ENCODE measurements around the gene NFIB. TPM values are rescaled to one million over a fixed set of nuclear protein-coding genes. Genes with fewer than 3 reads are reported as not detected.

NFIB gene
- total RNA-seq, 2 experiments from 2014 or later = 13.7 to 25.1 TPM

- POLR2A ChIA-PET = interaction anchor here (0.6 to 1.1 kb wide), 3 partner anchors 20 to 159 kb away, joined by 3 to 7 read pairs (median 6); no protein-coding TSS in a partner anchor
These were observed 86.9 kb downstream of the NFIB start for GRCh38 chr9:14226855-14227532.

DNA sequence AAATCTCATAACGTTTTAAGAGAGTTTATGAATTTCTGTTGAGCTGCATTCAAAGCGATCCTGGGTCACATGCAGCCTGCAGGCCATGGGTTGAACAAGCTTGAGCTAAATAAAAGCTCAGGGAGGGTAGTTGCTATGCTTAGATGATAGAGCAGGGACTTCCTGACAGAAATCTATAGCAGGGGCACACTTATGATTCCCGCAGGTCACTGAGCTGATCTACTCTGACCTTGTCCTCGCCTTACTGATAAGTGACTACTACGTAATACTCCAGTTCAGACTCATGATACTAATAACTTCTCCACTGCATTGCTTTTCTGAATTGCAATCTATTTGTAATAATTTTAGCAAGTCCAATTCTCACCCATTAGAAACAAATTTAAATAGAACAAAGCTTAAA, 90.9 kb downstream of the NFIB start:
- no peaks in the 10 kb centered on the region for H4K20me1 ChIP-seq (ENCODE audit: insufficient read depth, low read length)
- intact Hi-C loops (cut with micrococcal nuclease; ENCODE audit: unreplicated experiment) = no loop called here
- no peak for DNase-seq (ENCODE audit: low spot score)
- H3K9me3 ChIP-seq (ENCODE audit: low read length) = no peaks in the 10 kb centered on the region
- no peak overlapping the region for H2AFZ ChIP-seq (ENCODE audit: low read length)
- BruUV-seq (replicated peaks) = no TSS peak
- no peaks in the 10 kb centered on the region for H3K79me2 ChIP-seq (ENCODE audit: insufficient read depth, low read depth, low read length)
- ChIA-PET POLR2A (interaction anchor here (0.8 to 2.4 kb wide), 2 partner anchors 18 to 37 kb away, joined by 4 to 8 read pairs; no protein-coding TSS in a partner anchor), CTCF (ENCODE audit: unreplicated experiment) (no interaction called here)
- TF ChIP-seq CTCF (conservative IDR thresholded peaks at IDR 0.05; ENCODE audit: low read length) (no peak), EZH2phosphoT487 (IDR thresholded peaks at IDR 0.05; ENCODE audit: borderline replicate concordance, low read depth, low read length) (no peak)
- no peaks in the 10 kb centered on the region for H3K4me1 ChIP-seq (ENCODE audit: insufficient read depth, low read length, poor library complexity, severe bottlenecking)
- H3K4me3 ChIP-seq (ENCODE audit: low read depth, low read length, poor library complexity, severe bottlenecking) = no peak overlapping the region
- no peak overlapping the region for H3K27ac ChIP-seq (ENCODE audit: low read depth, low read length, poor library complexity, severe bottlenecking)
- H3K36me3 ChIP-seq (ENCODE audit: insufficient read depth, low read length) = 0 out of 2 replicates have a peak, but pooled peaks cover 3% of the 10 kb centered on the region
- H3K4me2 ChIP-seq (ENCODE audit: low read length) = no peak overlapping the region
- no peaks in the 10 kb centered on the region for H3K9me2 ChIP-seq (ENCODE audit: insufficient read depth, low read length)

More at GRCh38 chr9:14226855-14227532, 86.9 kb downstream of the NFIB start:
- H3K4me2 ChIP-seq (ENCODE audit: low read length) = no peak overlapping the region
- no peaks in the 10 kb centered on the region for H3K79me2 ChIP-seq (ENCODE audit: insufficient read depth, low read depth, low read length)
- H3K9me3 ChIP-seq (ENCODE audit: low read length) = no peaks in the 10 kb centered on the region
- H3K4me1 ChIP-seq (ENCODE audit: insufficient read depth, low read length, poor library complexity, severe bottlenecking) = no peaks in the 10 kb centered on the region
- H4K20me1 ChIP-seq (ENCODE audit: insufficient read depth, low read length) = no peaks in the 10 kb centered on the region
- H3K36me3 ChIP-seq (ENCODE audit: insufficient read depth, low read length) = 0 out of 2 replicates have a peak, but pooled peaks cover 3% of the 10 kb centered on the region
- intact Hi-C loops (cut with micrococcal nuclease; ENCODE audit: unreplicated experiment) = no loop called here
- BruUV-seq (replicated peaks) = no TSS peak
- TF ChIP-seq CTCF (conservative IDR thresholded peaks at IDR 0.05; ENCODE audit: low read length) = no peak
- TF ChIP-seq EZH2phosphoT487 (IDR thresholded peaks at IDR 0.05; ENCODE audit: borderline replicate concordance, low read depth, low read length) = no peak
- CTCF ChIA-PET (ENCODE audit: unreplicated experiment) = no interaction called here
- H3K4me3 ChIP-seq (ENCODE audit: low read depth, low read length, poor library complexity, severe bottlenecking) = no peak overlapping the region
- H3K27ac ChIP-seq (ENCODE audit: low read depth, low read length, poor library complexity, severe bottlenecking) = no peak overlapping the region
- H3K9me2 ChIP-seq (ENCODE audit: insufficient read depth, low read length) = no peaks in the 10 kb centered on the region
- DNase-seq (ENCODE audit: low spot score) = no peak
- H2AFZ ChIP-seq (ENCODE audit: low read length) = no peak overlapping the region
